Stomach (tissue), 4 donors: ENCODE results near the gene STIM1.

ENCODE experiments used
- CTCF ChIP-seq, 7 experiments: fragments of 450-650 bp in 4 of 7; fragments of 200-600 bp in 3 of 7; sonication (generic) in 3 of 7; IDR thresholded peaks; one replicate each; pipeline ENCODE4 v1.5.1; 2016 to 2019; ENCODE audit warnings: antibody characterized with exemption in 7 of 7, control low read depth in 2 of 7, mild to moderate bottlenecking in 1 of 7
- POLR2A ChIP-seq, 4 donors: fragments of 450-650 bp; IDR thresholded peaks; one replicate each; pipeline ENCODE4 v1.6.1; 2016; ENCODE audit warnings: antibody characterized with exemption in 4 of 4, control low read depth in 2 of 4, mild to moderate bottlenecking in 1 of 4, moderate library complexity in 1 of 4
- POLR2AphosphoS5 ChIP-seq, 3 donors: sonication (generic); formaldehyde crosslinking; IDR thresholded peaks; one replicate each; pipeline ENCODE4 v1.6.1; 2016; ENCODE audit warnings: antibody characterized with exemption in 3 of 3

GRCh38 chr11:3810951-3811350 lies 44.5 kb upstream of the STIM1 start:
- TF ChIP-seq CTCF (IDR thresholded peaks at IDR 0.05), result no peak
- no peak for TF ChIP-seq POLR2AphosphoS5 (IDR thresholded peaks at IDR 0.05)
- TF ChIP-seq POLR2A (IDR thresholded peaks at IDR 0.05), result no peak
